GM11168 (cell line): ENCODE results near the gene PLXNA4.

ENCODE experiments used
- in situ Hi-C: fragments of 300-500 bp; cut with MboI; formaldehyde crosslinking; loops from one replicate; pipeline ENCODE4 v1.12.0; 2022; ENCODE audit warnings: low sequenced_read_pairs; ENCODE audit not compliant: unreplicated experiment

Gene PLXNA4

GRCh38 chr7:132425942-132426341 is 150.3 kb downstream of the PLXNA4 start:
- in situ Hi-C loops = no loop called here

DNA sequence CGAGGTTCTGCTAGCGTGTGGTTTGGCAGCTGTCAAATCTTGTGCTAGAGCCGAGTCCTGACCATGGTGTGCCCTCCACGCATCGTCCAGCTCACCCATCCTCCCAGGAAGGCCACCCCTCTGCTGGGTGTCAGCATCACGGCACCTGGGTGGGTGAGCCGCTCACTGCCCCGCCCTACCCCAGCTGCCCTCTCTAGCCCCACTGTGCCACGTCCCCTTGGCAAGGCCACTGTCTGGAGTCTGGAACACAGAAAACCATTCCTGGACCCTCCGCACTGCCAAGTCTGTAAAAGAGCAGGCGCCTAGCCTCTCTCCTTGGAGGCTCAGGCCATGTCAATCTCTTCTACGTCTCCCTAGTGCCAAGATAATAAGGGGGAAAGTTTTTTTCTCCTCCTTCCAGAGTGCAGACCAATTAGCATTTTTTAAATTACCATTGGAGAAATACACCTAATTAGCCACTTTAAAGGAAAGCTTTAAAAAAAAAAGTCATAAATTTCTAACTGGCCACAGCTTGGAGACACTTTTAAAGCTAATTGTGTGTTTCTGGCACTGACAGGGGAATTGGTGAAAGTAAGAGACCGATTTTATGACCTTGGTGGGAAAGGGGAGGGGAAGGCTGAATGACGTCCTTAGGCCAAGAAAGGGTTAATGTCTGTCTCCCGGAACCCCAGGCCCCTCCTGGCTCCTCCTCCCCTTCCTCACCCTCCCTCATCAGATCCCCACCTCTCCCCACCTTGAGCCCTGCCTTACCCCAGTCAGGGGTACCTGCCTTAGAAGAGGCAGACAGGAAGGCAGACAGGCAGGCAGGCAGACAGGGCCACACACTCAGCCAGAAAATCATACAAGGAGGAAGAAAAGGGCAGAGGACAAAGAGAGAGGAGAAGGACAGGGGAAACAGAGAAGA is 151.2 kb downstream of the PLXNA4 start:
- in situ Hi-C loops = no loop called here

DNA sequence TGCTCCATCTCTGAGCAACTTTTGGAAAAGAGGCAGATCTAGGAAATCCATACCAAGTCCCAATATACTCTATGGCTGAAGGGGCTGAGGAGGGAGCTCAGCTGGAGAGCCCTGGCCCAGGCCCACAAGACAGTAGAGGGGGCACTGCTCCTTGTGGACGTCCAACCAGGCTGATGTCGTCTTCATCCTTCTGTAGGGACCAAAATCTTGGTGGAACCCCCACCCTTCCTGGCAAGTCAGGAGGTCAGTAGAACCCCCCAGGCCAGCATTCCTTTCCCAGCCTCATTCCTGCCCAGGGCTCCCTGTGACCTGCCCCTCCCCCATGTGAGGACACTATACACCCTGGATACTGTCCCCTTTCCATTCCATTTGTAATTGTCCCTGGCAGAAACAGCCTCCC is 152.0 kb downstream of the PLXNA4 start:
- in situ Hi-C loops = no loop called here

DNA sequence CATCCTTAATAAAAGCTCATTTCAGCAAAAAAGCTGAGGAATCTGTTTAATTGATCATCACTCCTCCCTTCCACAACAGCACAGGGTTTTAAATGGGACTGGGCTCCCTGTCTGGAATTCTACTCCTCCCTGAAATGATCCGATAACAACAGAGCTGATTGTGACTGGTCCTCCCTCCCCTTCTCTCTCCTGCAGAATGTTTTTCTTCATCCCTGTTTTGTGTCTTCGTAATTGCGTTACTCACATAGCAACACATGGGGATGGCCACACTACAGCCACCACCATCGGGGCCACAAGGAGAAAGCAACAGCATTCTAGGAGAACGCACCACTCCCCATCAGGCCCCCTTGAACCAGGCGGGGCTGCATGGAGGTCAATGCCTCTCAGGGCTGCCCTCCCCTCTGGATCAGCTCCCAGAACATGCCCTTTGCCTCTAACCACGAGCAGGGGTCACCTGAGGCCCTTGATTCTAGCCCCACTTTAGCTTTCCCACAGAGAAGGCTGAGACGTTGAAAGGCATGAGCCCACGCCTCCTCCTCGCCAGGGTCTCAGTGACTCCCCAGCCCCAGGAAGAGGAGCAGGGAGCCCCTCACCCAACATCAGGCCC is 152.6 kb downstream of the PLXNA4 start:
- in situ Hi-C loops = no loop called here

DNA sequence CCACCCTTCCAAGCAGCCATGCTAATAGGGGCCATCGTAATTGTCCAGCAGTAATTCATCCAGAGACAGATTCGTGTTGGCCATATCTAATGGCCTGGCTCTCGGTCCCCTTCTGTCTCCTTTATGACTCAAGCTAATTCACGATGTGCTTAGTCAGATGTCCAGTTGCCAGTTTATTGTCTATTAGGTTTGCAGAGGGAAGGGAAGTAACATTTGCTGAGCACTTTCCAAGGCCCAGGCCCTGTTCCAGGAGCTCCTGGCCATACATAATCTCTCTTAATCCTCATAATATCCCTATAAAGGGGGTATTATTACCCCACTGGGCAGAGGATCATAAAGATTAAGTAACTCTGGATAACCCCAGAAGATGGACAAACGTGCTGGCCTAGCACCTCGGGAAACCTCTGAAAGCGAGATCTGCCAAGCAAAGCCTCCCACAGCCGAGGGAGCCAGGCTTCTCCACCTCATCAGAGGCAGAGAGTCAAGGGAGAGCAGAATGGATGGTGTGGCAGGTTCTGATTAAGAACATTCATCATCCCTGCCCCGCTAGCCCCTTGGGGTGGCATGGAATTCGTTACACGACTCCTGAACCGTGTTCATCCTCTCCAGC is 153.7 kb downstream of the PLXNA4 start:
- in situ Hi-C loops = no loop called here

DNA sequence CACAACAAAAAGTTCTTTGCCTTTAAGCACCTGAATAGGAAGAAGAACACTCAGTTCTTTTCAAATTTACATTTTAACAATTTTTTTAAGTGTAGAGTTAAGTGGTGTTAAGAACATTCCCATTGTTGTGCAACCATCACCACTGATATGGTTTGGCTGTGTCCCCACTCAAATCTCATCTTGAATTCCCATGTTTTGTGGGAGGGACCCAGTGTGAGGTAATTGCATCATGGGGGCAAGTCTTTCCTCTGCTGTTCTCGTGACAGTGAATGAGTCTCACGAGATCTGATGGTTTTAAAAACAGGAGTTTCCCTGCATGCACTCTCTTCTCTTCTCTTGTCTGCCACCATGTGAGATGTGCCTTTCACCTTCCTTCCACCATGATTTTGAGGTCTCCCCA is 155.7 kb downstream of the PLXNA4 start:
- in situ Hi-C loops = no loop called here

GRCh38 chr7:132419542-132419941 is 156.7 kb downstream of the PLXNA4 start:
- in situ Hi-C loops = no loop called here

DNA sequence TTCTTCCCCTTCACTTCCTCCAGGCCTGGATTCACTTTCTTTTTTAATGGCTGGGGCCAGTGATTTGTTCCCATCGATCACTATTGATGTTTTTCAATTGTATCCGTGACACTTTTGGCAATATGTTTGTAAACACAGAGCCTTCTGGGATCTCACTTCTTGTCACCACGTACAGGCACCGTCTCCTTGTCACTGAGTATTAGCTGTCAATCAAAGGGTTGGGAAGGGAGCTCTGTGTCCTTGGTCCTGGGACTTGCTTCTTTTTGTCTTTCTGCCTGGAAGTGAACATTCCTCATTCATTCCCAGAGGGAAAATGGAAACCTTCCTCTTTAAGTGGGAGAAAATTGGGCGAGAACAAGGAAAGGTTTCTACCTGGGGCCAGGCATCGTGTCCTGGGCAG is 157.4 kb downstream of the PLXNA4 start:
- in situ Hi-C loops = no loop called here

DNA sequence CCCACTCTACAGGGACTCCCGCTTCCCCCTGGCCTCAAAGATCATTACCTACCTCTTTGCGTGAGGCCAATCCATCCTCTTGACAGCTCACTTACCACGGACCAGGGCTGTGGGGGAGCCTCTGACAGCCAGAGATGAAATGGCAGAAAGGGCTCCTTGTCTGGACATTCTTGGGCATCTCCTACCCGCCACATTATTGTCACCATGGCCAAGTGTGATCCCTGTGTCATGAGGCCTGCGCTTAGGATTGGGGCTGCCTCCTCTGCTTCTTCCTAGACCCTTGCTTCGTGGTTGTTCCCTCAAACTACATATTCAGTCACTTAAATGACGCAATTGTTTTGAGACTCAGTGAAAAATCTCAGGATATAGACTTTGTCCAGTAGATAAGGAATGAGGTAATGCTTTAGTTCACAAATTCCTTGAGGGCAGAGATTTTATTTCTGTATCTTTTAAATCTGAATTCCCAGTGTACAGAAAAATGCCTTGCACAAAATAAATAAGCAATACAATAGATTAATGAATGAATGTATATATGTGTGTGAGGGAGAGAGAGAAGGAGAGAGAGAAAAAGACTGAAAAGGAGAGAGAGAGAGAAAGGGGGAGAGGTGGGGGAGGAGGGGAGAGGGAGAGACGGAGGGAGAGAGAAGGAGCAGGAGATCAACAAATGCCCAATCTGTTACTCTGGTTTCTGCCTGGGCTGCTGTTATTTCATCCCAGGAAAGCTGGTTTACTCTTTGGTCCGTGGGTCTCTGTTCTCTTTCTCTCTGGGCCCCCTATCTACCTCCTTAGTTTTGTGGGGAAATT is 159.0 kb downstream of the PLXNA4 start:
- in situ Hi-C loops = no loop called here

- in situ Hi-C loops = no loop called here
Observed at GRCh38 chr7:132416395-132416794, 159.9 kb downstream of the PLXNA4 start.

DNA sequence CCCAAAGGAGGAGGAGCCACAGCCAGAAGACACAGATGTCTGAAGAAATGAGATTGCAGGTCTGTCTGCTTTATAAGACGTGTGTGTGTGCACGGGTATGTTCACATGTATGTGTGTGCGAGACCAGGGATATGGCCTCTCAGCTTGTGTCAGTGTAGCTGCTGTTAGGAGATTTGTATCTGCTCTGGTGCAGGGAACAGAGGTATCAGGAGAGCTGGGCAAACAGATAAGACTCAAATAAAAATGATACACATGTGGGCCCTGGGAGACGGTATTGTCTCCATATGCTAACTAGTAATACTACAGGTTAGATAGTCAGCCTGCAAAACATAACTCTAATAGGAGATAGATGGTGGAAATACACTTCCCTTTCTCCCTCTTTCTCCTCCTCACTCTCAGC is 161.0 kb downstream of the PLXNA4 start:
- in situ Hi-C loops = no loop called here

GRCh38 chr7:132414857-132415256 is 161.4 kb downstream of the PLXNA4 start:
- in situ Hi-C loops = no loop called here

DNA sequence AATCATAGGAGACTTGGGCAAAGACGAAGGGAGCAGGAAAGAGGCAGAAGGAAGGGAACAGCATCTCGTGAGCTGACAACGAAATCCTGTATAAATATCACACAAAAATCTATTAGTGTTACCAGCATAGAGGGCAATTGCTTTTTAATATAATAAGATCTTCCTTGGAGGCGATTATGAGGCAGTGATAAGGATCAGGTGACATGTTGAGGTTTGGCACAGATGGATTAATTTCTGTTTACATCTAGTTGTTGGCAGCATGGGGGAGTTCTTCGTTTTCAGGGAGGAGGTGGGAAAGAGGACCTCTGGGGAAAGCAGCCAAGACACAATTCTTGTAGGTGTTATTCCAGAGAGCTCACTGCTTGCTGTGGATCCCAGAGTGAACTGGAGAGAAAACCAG is 163.8 kb downstream of the PLXNA4 start:
- in situ Hi-C loops = no loop called here

- in situ Hi-C loops = no loop called here
Observed at GRCh38 chr7:132410861-132411541, 165.3 kb downstream of the PLXNA4 start.

DNA sequence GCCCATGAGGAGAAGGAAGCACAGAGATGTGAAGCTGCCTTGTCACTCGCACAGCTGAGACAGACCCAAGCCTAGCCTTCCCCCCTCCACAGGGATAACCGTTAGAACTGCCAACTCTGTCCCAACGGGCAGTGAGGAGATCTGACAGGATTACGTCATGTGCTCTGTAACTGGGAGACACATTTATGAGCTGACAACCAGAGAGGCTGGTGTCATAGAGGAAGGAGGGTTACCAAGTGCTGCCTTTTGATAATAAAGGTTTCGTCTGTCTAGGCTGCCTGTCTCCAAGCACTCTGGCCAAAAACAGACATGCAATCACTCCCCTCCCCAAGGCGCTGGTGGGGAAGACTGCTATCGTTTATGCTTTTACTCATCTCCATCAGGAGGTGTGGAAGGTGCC is 165.9 kb downstream of the PLXNA4 start:
- in situ Hi-C loops = no loop called here

GRCh38 chr7:132407764-132408163 is 168.5 kb downstream of the PLXNA4 start:
- in situ Hi-C loops = no loop called here

GRCh38 chr7:132406039-132406438 is 170.2 kb downstream of the PLXNA4 start:
- in situ Hi-C loops = no loop called here

DNA sequence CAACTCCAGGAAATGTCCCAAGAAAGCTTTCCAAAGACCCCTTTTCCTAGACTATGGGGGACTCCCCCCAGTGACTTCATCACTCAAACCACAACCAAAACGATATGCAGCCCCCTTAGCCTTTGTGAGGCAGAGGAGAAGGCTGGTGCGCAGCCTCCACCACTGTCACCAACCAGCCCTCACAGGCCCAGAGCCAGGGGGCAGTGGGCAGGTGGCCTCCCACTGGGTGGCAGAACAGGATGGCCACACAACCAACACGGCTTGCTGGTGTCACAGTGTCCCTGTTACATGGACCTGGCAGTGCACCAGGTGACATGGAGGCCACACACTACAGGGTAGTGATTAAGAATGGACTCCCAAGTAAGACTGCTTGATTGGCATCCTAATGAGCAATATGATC is 172.0 kb downstream of the PLXNA4 start:
- in situ Hi-C loops = no loop called here

DNA sequence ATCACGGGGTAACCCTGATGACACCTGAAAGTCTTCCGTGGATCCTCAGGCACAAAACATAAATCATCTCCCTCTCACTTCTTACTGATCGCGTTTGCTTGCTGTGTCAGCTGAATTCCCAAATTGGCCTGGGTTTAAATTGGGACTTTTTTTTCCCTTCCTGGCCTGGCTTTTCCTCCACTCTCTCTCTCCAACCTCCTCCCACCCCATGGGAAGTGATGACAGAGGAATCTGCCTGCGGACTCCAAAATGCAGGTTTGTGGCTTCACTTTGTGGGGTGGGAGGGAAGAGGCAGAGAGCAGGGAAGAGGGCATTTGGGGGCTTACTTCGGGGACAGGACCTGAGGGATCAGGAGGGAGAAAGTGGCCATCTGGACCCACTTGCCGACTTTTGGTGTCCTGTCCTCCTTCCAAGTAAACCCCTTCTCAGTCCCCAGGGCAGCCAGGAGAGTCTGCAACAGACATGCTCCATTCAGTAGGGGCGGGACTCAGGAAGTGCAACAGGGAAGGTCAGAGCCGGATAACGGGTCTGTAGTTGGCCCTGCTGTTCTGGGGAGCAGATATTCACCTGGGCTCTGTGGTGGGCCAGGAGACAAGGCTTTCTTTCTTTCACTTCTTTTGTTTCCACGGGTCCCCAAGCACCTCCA is 172.7 kb downstream of the PLXNA4 start:
- in situ Hi-C loops = no loop called here
